HG03520 (cell line): ENCODE results near the gene AJM1.
"Not testable (repeated sequence)": the region's sequence is repeated elsewhere in the genome, so short reads cannot be mapped to it uniquely, and the experiment has no call there.

Experiments
- ATAC-seq: cut with Tn5 transposase; IDR thresholded peaks from one replicate; pipeline ENCODE4 v1.9.1; 2021; ENCODE audit warnings: mild to moderate bottlenecking, moderate library complexity; ENCODE audit not compliant: unreplicated experiment

AJM1 gene

GRCh38 chr9:136843159-136843800 is 1.0 kb downstream of the AJM1 start:
- not testable (repeated sequence) for ATAC-seq

- not testable (repeated sequence) for ATAC-seq
Measured at GRCh38 chr9:136843801-136844740, 1.8 kb downstream of the AJM1 start.

- ATAC-seq, result no peak
Measured at GRCh38 chr9:136844761-136845464, 2.6 kb downstream of the AJM1 start.

GRCh38 chr9:136845465-136846260 is 3.4 kb downstream of the AJM1 start:
- no peak for ATAC-seq

- ATAC-seq, result no peak
Measured at GRCh38 chr9:136846376-136847087, 4.3 kb downstream of the AJM1 start.

GRCh38 chr9:136847088-136847825 is 5.0 kb downstream of the AJM1 start:
- ATAC-seq, result no peak

- ATAC-seq, result no peak
Measured at GRCh38 chr9:136847826-136848392, 5.6 kb downstream of the AJM1 start.

GRCh38 chr9:136848393-136849037 is 6.2 kb downstream of the AJM1 start:
- ATAC-seq, result no peak

- ATAC-seq, result peak; percentile 82
Measured at GRCh38 chr9:136849038-136849959, 7.0 kb downstream of the AJM1 start, which contains the start of gene PHPT1. TSS of gene PHPT1 (plus strand) at chr9:136849409. CDS start at chr9:136849431, 22 bp downstream.

GRCh38 chr9:136849960-136850865 is 7.9 kb downstream of the AJM1 start:
- ATAC-seq, result no peak

GRCh38 chr9:136850866-136851775 is 8.8 kb downstream of the AJM1 start:
- ATAC-seq, result no peak

GRCh38 chr9:136851941-136852663 is 9.8 kb downstream of the AJM1 start, which contains the start of gene MAMDC4:
TSS of gene MAMDC4 (plus strand) at chr9:136852346. CDS start at chr9:136852417, 71 bp downstream.
- no peak for ATAC-seq

GRCh38 chr9:136852664-136853595 is 10.7 kb downstream of the AJM1 start:
- ATAC-seq, result no peak
